GM12892 (cell line): ENCODE measurements around the gene VAMP3.

Experiments used
- POLR2A ChIP-seq: IDR thresholded peaks from 2 replicates; pipeline ENCODE4 v1.6.1; 2011; ENCODE audit warnings: low read depth, low read length, control low read depth
- POLR2AphosphoS5 ChIP-seq: IDR thresholded peaks from 2 replicates; pipeline ENCODE4 v1.6.1; 2011; ENCODE audit warnings: low read depth, low read length, control low read depth
- TAF1 ChIP-seq: IDR thresholded peaks from 2 replicates; pipeline ENCODE4 v1.6.1; 2011; ENCODE audit warnings: low read depth, mild to moderate bottlenecking, control low read depth, low read length, borderline replicate concordance

DNA sequence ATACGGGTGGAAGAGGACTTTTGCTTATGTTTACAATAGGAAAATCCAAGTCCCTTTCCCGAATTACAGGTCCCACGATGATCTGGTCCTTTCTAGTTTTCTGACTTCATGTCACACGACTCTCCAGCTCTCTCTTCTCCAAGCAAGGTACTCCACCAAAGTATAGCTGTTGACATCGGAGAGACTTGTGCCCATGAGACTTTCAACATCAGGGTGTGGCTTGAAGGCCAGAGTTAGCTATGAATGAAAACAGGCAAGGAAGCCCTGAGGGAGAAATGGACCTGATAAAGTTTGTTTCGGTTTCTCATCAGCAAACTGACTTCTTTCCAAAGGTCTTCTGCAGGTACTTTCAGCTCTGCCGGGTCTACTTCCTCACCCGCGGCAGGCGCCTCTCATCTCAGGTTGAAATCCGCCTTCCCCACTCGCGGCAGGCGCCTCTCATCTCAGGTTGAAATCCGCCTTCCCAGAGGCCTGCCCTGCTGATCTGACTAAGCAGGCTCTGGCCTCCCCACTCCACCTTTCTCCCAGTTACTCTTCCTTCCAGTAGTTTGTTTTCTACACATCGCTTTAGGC lies 10.9 kb downstream of the VAMP3 start:
- TF ChIP-seq POLR2A (no peak), POLR2AphosphoS5 (no peak; the same call in 1 of the 2 replicates), TAF1 (no peak)
